Measurements from ENCODE around the gene HMCN1. TPM values are rescaled to one million over a fixed set of nuclear protein-coding genes. Genes with fewer than 3 reads are reported as not detected.

HMCN1 gene
- total and polyA plus RNA-seq, 11 donors, result 2.1 to 14.1 (median 5.6) TPM

GRCh38 chr1:186113461-186113860, 379.3 kb downstream of the HMCN1 start:
- DNase-seq, result no peak
- TF ChIP-seq CTCF (IDR thresholded peaks at IDR 0.05), result no peak
- TF ChIP-seq POLR2A (IDR thresholded peaks at IDR 0.05), result no peak

GRCh38 chr1:186118724-186119123, 384.5 kb downstream of the HMCN1 start:
- H3K4me1 ChIP-seq, result no peaks in the 10 kb centered on the region

More at GRCh38 chr1:186113461-186113860, 379.3 kb downstream of the HMCN1 start:
- no peaks in the 10 kb centered on the region for H3K9me3 ChIP-seq
- no peak for ATAC-seq
- intact Hi-C loops (cut with DNase I), result no loop called here
- no peaks in the 10 kb centered on the region for H3K4me1 ChIP-seq
- no peak overlapping the region for H3K4me3 ChIP-seq
- H3K27ac ChIP-seq, result no peak overlapping the region
- H3K36me3 ChIP-seq, result peaks cover 0 to 72% (median 9%) of the 10 kb centered on the region in 9 donors
- H3K27me3 ChIP-seq, result no peaks in the 10 kb centered on the region

GRCh38 chr1:186122837-186123236, 388.6 kb downstream of the HMCN1 start:
- 84 to 91% (median 90%) methylated on average over 9 of the region's 9 CpGs for WGBS, 4 donors
- no peak for ATAC-seq
- no peaks in the 10 kb centered on the region for H3K27me3 ChIP-seq
- no peak overlapping the region for H3K27ac ChIP-seq
- no peak overlapping the region for H3K4me3 ChIP-seq
- no peak for TF ChIP-seq POLR2A (IDR thresholded peaks at IDR 0.05)
- no peak for TF ChIP-seq CTCF (IDR thresholded peaks at IDR 0.05)
- DNase-seq, result no peak
- no peaks in the 10 kb centered on the region for H3K9me3 ChIP-seq
- H3K4me1 ChIP-seq, result no peaks in the 10 kb centered on the region
- peaks cover 0 to 49% (median 7%) of the 10 kb centered on the region in 9 donors for H3K36me3 ChIP-seq
- intact Hi-C loops (cut with DNase I), result no loop called here

More at GRCh38 chr1:186118724-186119123, 384.5 kb downstream of the HMCN1 start:
- intact Hi-C loops (cut with DNase I), result no loop called here
- WGBS, 4 donors, result 93 to 100% (median 95%) methylated on average over 1 of the region's 1 CpG
- H3K9me3 ChIP-seq, result no peaks in the 10 kb centered on the region
- H3K27me3 ChIP-seq, result no peaks in the 10 kb centered on the region
- DNase-seq, result no peak
- no peak overlapping the region for H3K4me3 ChIP-seq
- peaks cover 0 to 82% (median 16%) of the 10 kb centered on the region in 9 donors for H3K36me3 ChIP-seq
- no peak for TF ChIP-seq CTCF (IDR thresholded peaks at IDR 0.05)
- TF ChIP-seq POLR2A (IDR thresholded peaks at IDR 0.05), result no peak
- ATAC-seq, result no peak
- no peak overlapping the region for H3K27ac ChIP-seq

GRCh38 chr1:186125035-186125434, 390.8 kb downstream of the HMCN1 start:
- H3K27me3 ChIP-seq, result no peaks in the 10 kb centered on the region
- no peak overlapping the region for H3K4me3 ChIP-seq
- intact Hi-C loops (cut with DNase I), result no loop called here
- H3K36me3 ChIP-seq, result peaks cover 0 to 40% (median 3%) of the 10 kb centered on the region in 9 donors
- DNase-seq (no peak), ATAC-seq (no peak)
- H3K27ac ChIP-seq, result no peak overlapping the region
- H3K4me1 ChIP-seq, result no peaks in the 10 kb centered on the region
- TF ChIP-seq CTCF (IDR thresholded peaks at IDR 0.05) (no peak), POLR2A (IDR thresholded peaks at IDR 0.05) (no peak)
- 88 to 94% (median 93%) methylated on average over 4 of the region's 4 CpGs for WGBS, 4 donors
- no peaks in the 10 kb centered on the region for H3K9me3 ChIP-seq

Data from heart left ventricle (tissue), 16 donors.